ENCODE results near the gene SIRT3. TPM values are rescaled to one million over a fixed set of nuclear protein-coding genes. Genes with fewer than 3 reads are reported as not detected.

Gene SIRT3
- total RNA-seq, 1 experiment from 2014 or later = 13.6 TPM

- Histone ChIP-seq H3K36me3 (ENCODE audit: insufficient read depth, low read length, poor library complexity, severe bottlenecking) (peaks cover 61% of the 10 kb centered on the region), H3K4me1 (ENCODE audit: insufficient read depth, low read length, poor library complexity, severe bottlenecking) (peaks cover 34% of the 10 kb centered on the region), H3K27ac (ENCODE audit: low read depth, low read length, poor library complexity, severe bottlenecking) (no peak overlapping the region), H3K4me3 (ENCODE audit: low read depth, low read length, poor library complexity, severe bottlenecking) (no peak overlapping the region), H3K27me3 (replicated peaks; ENCODE audit: insufficient read depth, low read depth, low read length, poor library complexity) (no peaks in the 10 kb centered on the region), H3K9me3 (ENCODE audit: low read depth, low read length, poor library complexity, severe bottlenecking) (no peaks in the 10 kb centered on the region)
- POLR2A ChIA-PET (ENCODE audit: low non-redundant PET) = no interaction called here
- no peak for DNase-seq (ENCODE audit: low spot score)
- TF ChIP-seq CTCF (conservative IDR thresholded peaks at IDR 0.05; ENCODE audit: low read depth, low read length) (no peak), EZH2 (IDR thresholded peaks at IDR 0.05; ENCODE audit: borderline replicate concordance, low read depth, low read length, poor library complexity, severe bottlenecking) (no peak)
- intact Hi-C loops (cut with micrococcal nuclease; ENCODE audit: unreplicated experiment) = no loop called here
- no TSS peak for BruUV-seq (replicated peaks)
- CTCF ChIA-PET = no interaction called here
Observed at GRCh38 chr11:213111-213510, 23.0 kb downstream of the SIRT3 start.

GRCh38 chr11:212150-213100 lies 23.7 kb downstream of the SIRT3 start:
- TF ChIP-seq CTCF (conservative IDR thresholded peaks at IDR 0.05; ENCODE audit: low read depth, low read length) (no peak), EZH2 (IDR thresholded peaks at IDR 0.05; ENCODE audit: borderline replicate concordance, low read depth, low read length, poor library complexity, severe bottlenecking) (no peak)
- H3K27me3 ChIP-seq (replicated peaks; ENCODE audit: insufficient read depth, low read depth, low read length, poor library complexity) = no peaks in the 10 kb centered on the region
- DNase-seq (ENCODE audit: low spot score) = no peak
- POLR2A ChIA-PET (ENCODE audit: low non-redundant PET) = no interaction called here
- H3K9me3 ChIP-seq (ENCODE audit: low read depth, low read length, poor library complexity, severe bottlenecking) = no peaks in the 10 kb centered on the region
- H3K36me3 ChIP-seq (ENCODE audit: insufficient read depth, low read length, poor library complexity, severe bottlenecking) = peaks cover 61% of the 10 kb centered on the region
- no TSS peak for BruUV-seq (replicated peaks)
- intact Hi-C loops (cut with micrococcal nuclease; ENCODE audit: unreplicated experiment) = no loop called here
- no peak overlapping the region for H3K4me3 ChIP-seq (ENCODE audit: low read depth, low read length, poor library complexity, severe bottlenecking)
- CTCF ChIA-PET = no interaction called here
- H3K4me1 ChIP-seq (ENCODE audit: insufficient read depth, low read length, poor library complexity, severe bottlenecking) = peaks cover 28% of the 10 kb centered on the region
- H3K27ac ChIP-seq (ENCODE audit: low read depth, low read length, poor library complexity, severe bottlenecking) = no peak overlapping the region

DNA sequence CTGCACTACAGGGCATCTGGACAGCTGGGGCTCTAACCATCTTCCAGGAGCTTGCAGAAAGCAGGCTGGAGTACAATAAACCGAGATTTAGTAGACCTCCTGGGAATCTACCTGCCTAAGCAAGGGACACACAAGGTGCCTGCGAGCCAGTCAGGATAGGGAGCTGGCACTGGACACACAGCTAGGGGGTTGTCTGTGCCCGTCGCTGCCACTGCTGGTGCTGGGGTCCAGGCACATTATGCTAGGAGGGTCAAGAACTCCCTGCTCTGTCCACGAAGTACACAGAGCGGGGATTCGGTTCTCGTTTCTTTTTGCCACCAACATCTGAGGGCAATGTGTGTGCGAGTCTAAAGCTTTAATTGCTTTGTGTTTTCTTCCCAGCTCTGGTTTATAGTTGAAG lies 24.4 kb downstream of the SIRT3 start:
- H3K4me1 ChIP-seq (ENCODE audit: insufficient read depth, low read length, poor library complexity, severe bottlenecking) = peaks cover 22% of the 10 kb centered on the region
- CTCF ChIA-PET = no interaction called here
- peaks cover 61% of the 10 kb centered on the region for H3K36me3 ChIP-seq (ENCODE audit: insufficient read depth, low read length, poor library complexity, severe bottlenecking)
- TF ChIP-seq CTCF (conservative IDR thresholded peaks at IDR 0.05; ENCODE audit: low read depth, low read length) = no peak
- TF ChIP-seq EZH2 (IDR thresholded peaks at IDR 0.05; ENCODE audit: borderline replicate concordance, low read depth, low read length, poor library complexity, severe bottlenecking) = no peak
- H3K27me3 ChIP-seq (replicated peaks; ENCODE audit: insufficient read depth, low read depth, low read length, poor library complexity) = no peaks in the 10 kb centered on the region
- no peak overlapping the region for H3K4me3 ChIP-seq (ENCODE audit: low read depth, low read length, poor library complexity, severe bottlenecking)
- no peaks in the 10 kb centered on the region for H3K9me3 ChIP-seq (ENCODE audit: low read depth, low read length, poor library complexity, severe bottlenecking)
- H3K27ac ChIP-seq (ENCODE audit: low read depth, low read length, poor library complexity, severe bottlenecking) = no peak overlapping the region
- intact Hi-C loops (cut with micrococcal nuclease; ENCODE audit: unreplicated experiment) = no loop called here
- no TSS peak for BruUV-seq (replicated peaks)
- POLR2A ChIA-PET (ENCODE audit: low non-redundant PET) = no interaction called here
- DNase-seq (ENCODE audit: low spot score) = no peak
